22Rv1 (cell line): ENCODE results near the gene WNT9A.

Experiments used
- H3K27ac ChIP-seq: fragments of 450-650 bp; 2 replicates; pipeline ENCODE4 v1.5.1; 2017
- ZFX ChIP-seq: fragments of 450-650 bp; IDR thresholded peaks from 2 replicates; pipeline ENCODE4 v1.6.1; 2017; ENCODE audit warnings: antibody characterized with exemption, borderline replicate concordance
- TF ChIP-seq, protein P1 (sequence below): fragments of 450-650 bp; IDR thresholded peaks from 2 replicates; pipeline ENCODE4 v1.5.1; 2017; ENCODE audit warnings: mild to moderate bottlenecking

Gene WNT9A

DNA sequence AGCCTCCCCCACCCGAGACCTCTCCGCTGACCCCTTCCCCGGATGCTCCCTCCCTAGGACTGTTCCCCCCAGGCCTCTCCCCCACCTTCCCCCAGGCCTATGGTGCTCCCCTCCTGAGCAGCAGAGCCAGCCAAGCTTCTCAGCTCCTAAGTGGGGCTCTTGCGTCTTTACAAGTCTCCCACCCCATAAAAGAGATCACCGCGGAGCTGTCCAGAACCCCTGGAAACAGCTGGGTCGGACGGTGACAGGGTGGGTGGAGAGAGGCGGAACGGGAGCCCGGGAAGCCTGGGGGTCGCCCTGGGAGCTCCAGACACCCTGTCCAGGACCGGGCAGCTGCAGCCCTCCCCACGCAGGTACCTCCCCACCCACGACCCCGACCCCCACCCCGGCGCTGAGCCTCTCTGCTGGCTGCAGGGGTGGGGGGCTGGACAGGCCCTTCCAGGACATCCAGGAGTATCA is 61.2 kb downstream of the WNT9A start:
- no peak for TF ChIP-seq ZFX
- TF ChIP-seq, protein P1, sequence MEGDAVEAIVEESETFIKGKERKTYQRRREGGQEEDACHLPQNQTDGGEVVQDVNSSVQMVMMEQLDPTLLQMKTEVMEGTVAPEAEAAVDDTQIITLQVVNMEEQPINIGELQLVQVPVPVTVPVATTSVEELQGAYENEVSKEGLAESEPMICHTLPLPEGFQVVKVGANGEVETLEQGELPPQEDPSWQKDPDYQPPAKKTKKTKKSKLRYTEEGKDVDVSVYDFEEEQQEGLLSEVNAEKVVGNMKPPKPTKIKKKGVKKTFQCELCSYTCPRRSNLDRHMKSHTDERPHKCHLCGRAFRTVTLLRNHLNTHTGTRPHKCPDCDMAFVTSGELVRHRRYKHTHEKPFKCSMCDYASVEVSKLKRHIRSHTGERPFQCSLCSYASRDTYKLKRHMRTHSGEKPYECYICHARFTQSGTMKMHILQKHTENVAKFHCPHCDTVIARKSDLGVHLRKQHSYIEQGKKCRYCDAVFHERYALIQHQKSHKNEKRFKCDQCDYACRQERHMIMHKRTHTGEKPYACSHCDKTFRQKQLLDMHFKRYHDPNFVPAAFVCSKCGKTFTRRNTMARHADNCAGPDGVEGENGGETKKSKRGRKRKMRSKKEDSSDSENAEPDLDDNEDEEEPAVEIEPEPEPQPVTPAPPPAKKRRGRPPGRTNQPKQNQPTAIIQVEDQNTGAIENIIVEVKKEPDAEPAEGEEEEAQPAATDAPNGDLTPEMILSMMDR, result no peak
- no peak overlapping the region for H3K27ac ChIP-seq

DNA sequence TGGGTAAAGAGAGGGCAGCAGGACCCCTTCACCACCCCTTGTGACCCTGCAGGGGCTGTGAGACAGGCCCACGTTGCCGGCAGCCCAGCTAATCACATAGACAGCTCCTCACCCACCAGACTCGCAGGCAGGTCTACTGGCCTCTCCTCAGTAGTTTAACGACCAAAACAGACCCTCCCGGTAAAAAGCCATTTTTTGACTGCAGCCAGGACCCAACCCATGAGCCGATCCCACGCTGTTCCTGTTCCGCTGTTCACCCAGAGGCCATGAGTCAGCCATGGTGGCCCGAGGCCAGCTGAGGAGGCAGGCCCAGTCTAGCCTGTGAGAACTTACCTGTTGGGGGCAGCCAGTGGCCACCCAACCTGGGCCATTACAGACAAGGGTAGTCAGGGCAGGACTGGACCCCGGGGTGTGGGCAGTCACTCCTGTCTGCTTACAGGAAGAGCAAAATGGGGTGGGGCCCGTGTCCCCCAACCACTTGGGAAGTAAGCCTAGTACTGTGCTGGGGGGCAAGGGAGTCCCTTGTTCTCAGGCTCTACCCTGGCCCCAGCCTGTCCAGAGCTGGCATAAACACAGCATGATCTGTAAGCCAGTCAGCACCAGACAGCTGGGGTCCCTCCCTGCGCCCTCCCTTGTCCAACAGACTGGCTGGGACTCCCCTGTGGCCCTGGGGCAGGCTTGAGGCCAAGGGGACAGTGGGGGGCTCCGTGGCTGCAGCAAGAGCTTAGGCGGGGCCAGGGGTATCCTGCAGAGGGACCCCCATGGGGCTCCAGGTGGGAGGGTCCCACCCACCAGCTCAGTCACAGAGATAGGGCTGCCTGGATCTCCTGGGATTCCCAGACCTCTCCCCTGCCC is 61.9 kb downstream of the WNT9A start:
- TF ChIP-seq, protein P1, result no peak
- no peak for TF ChIP-seq ZFX
- H3K27ac ChIP-seq, result no peak overlapping the region

DNA sequence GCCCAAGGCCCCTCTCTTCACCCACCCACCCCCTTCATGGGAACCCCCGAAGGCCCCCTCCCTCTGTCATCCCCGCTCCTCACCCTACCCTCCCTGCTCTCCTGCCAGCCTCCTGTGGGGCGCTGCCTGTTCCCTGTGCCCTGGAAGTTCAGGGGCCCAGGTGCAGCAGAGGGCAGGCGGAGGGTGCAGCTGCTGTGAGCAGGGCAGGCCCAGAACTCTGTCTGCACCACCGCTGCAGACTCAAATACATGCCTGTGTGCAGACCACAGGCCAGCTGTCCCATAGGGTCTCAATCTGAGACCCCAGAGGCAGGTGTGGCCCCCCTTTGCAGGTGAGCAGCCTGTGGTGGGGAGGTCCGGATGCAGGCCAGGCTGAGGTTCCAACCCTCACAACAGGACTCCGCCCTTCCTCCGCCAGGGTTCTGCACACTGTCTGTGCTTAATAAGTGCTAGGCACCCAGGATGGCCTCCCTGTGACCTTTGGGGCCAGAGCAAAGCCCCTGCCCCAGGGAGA is 62.5 kb downstream of the WNT9A start:
- TF ChIP-seq ZFX, result no peak
- TF ChIP-seq, protein P1, result no peak
- no peak overlapping the region for H3K27ac ChIP-seq

DNA sequence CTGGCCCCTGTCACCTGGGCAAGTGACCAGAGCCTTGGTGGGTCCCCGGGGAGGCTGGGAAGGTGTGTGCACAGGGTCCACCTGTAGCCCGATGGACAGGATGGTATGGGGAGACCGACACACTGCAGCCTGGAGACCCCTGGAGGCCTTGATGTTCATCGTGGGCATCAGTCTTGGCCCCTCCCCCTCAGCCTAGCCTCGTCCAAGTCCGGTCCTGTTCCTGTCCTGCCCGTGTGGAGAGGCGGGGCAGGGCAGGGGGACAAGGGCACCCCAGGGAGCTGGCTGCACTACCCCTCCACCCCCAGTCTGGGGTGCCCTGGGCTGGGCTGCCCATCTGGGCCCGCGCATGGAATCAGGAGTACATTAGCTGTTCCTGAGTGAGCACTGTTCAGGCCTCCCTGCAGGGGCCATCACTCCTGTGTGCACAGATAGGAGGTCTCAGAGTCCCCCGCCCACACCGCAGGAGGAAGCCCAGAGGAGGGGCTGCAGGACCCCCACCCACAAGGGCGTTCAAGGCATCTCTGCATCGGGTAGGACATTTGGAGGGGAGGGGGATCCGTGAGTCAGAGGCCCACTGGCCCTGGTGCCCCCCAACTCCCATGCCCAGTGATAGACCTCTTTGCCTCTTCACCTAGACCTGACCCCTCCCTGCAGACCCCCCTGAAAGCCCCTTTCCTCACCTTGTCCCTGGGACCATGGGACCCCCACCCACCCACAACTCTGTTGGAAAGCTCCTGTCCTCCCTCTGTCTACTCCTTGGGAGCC is 63.2 kb downstream of the WNT9A start:
- TF ChIP-seq, protein P1, result no peak
- TF ChIP-seq ZFX, result no peak
- H3K27ac ChIP-seq, result no peak overlapping the region

DNA sequence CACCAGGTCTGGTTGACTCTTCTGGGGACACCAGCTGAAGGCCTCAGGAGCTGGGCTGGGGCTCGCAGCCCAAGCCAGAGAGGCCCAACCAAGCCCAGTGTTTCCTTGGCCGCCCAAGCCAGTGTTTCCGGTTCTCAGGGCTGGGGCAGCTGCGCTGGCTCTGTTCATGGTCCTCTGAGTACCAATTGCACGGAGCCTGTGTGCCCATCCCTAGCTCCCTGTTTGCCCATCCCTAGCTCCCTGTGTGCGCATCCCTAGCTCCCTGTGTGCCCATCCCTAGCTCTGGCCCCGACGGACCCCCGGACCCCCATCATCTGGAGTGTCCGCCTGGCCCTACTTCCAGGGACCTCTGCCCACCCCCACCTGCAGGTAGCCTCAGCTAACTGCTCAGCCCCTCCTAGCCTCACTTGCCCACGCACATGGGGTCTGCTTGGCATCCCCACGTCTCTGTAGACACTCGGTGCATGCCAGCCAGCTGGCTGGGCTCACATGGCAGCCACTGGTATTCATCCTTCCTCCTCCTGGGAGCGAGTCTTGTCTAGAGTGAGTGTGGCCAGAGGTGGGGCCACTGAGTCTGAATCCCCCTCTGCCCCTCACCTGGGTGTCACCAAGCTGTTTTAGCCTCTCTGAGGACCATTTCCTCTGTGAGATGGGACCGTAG is 64.0 kb downstream of the WNT9A start:
- H3K27ac ChIP-seq, result no peak overlapping the region
- TF ChIP-seq, protein P1, result no peak
- no peak for TF ChIP-seq ZFX

DNA sequence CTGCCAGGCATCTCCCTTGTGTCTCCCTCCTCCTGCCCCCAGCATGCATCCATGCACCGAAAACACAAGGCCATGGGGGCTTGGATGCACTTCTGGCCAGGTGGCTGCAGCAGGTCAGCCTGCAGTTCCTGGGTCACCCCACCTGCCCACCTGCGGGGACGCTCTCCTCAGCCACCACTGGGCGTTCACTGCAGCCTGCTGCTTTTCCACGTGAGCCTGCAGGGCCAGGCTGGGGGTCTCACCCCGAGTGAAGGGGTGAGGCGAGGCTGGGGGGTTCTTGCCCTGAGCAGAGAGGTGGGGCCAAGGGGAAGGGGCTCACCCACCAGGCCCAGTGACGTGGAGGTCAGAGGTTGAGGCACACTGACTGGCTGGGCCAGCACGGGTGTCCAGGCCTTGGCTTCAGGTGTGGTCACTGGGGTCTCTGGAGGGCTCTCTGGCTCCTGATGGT is 64.6 kb downstream of the WNT9A start:
- TF ChIP-seq ZFX, result no peak
- TF ChIP-seq, protein P1, result no peak
- H3K27ac ChIP-seq, result no peak overlapping the region
